ENCODE results near the gene AMOTL1. TPM values are rescaled to one million over a fixed set of nuclear protein-coding genes. Genes with fewer than 3 reads are reported as not detected.
A peak's percentile ranks its signal among the peaks of the same experiment; 100 is the strongest.

AMOTL1 gene
- total and polyA plus RNA-seq, 8 donors = 5.0 to 46.3 (median 14.8) TPM

GRCh38 chr11:94774345-94774744 lies 6.2 kb downstream of the AMOTL1 start:
- DNase-seq = no peak
- TF ChIP-seq EP300 (IDR thresholded peaks at IDR 0.05) (no peak), POLR2AphosphoS5 (IDR thresholded peaks at IDR 0.05) (no peak), POLR2A (IDR thresholded peaks at IDR 0.05) (no peak), CTCF (IDR thresholded peaks at IDR 0.05) (no peak)
- Histone ChIP-seq H3K9me3 (no peaks in the 10 kb centered on the region), H3K36me3 (no peaks in the 10 kb centered on the region), H3K4me1 (peaks cover 13 to 66% (median 36%) of the 10 kb centered on the region in 4 donors), H3K27me3 (no peaks in the 10 kb centered on the region), H3K4me3 (no peak overlapping the region), H3K27ac (no peak overlapping the region)
- 67 to 84% (median 80%) methylated on average over 3 of the region's 3 CpGs for WGBS, 5 donors
- intact Hi-C loops (cut with DNase I; ENCODE audit: low total_unique reads) = no loop called here

GRCh38 chr11:94775567-94776327 lies 7.6 kb downstream of the AMOTL1 start:
- 85 to 92% (median 89%) methylated on average over 5 of the region's 5 CpGs for WGBS, 5 donors
- H3K4me1 ChIP-seq = peaks cover 7 to 60% (median 31%) of the 10 kb centered on the region in 4 donors
- H3K27me3 ChIP-seq = no peaks in the 10 kb centered on the region
- no peak for DNase-seq
- intact Hi-C loops (cut with DNase I; ENCODE audit: low total_unique reads) = no loop called here
- TF ChIP-seq CTCF (IDR thresholded peaks at IDR 0.05) (no peak), POLR2A (IDR thresholded peaks at IDR 0.05) (no peak), EP300 (IDR thresholded peaks at IDR 0.05) (no peak), POLR2AphosphoS5 (IDR thresholded peaks at IDR 0.05) (no peak)
- H3K36me3 ChIP-seq = no peaks in the 10 kb centered on the region
- peak overlapping the region in 3 of 5 donors; percentile 18 to 60 (median 30) for H3K27ac ChIP-seq
- H3K9me3 ChIP-seq = no peaks in the 10 kb centered on the region
- no peak overlapping the region for H3K4me3 ChIP-seq

GRCh38 chr11:94776351-94777321 lies 8.5 kb downstream of the AMOTL1 start:
- WGBS, 5 donors = 20 to 43% (median 29%) methylated on average over 5 of the region's 5 CpGs
- DNase-seq = peak; percentile 29 to 66
- H3K9me3 ChIP-seq = no peaks in the 10 kb centered on the region
- no peaks in the 10 kb centered on the region for H3K36me3 ChIP-seq
- TF ChIP-seq POLR2AphosphoS5 (IDR thresholded peaks at IDR 0.05) (no peak), EP300 (IDR thresholded peaks at IDR 0.05) (no peak), CTCF (IDR thresholded peaks at IDR 0.05) (no peak), POLR2A (IDR thresholded peaks at IDR 0.05) (no peak)
- no peak overlapping the region for H3K4me3 ChIP-seq
- intact Hi-C loops (cut with DNase I; ENCODE audit: low total_unique reads) = no loop called here
- peak overlapping the region in 2 of 5 donors; percentile 30 to 60 for H3K27ac ChIP-seq
- H3K27me3 ChIP-seq = no peaks in the 10 kb centered on the region
- H3K4me1 ChIP-seq = peaks cover 7 to 60% (median 36%) of the 10 kb centered on the region in 4 donors

GRCh38 chr11:94780432-94780831 lies 12.3 kb downstream of the AMOTL1 start:
- Histone ChIP-seq H3K27ac (peak overlapping the region in 3 of 5 donors; percentile 41 to 55 (median 54)), H3K36me3 (no peaks in the 10 kb centered on the region), H3K9me3 (no peaks in the 10 kb centered on the region), H3K4me1 (peaks cover 7 to 69% (median 38%) of the 10 kb centered on the region in 4 donors), H3K4me3 (peak overlapping the region in 1 of 4 donors; percentile 2), H3K27me3 (no peaks in the 10 kb centered on the region)
- intact Hi-C loops (cut with DNase I; ENCODE audit: low total_unique reads) = no loop called here
- TF ChIP-seq EP300 (IDR thresholded peaks at IDR 0.05) = no peak
- TF ChIP-seq POLR2A (IDR thresholded peaks at IDR 0.05) = no peak
- TF ChIP-seq POLR2AphosphoS5 (IDR thresholded peaks at IDR 0.05) = no peak
- TF ChIP-seq CTCF (IDR thresholded peaks at IDR 0.05) = no peak
- WGBS, 5 donors = 32 to 64% (median 52%) methylated on average over 3 of the region's 3 CpGs
- DNase-seq = no peak

All from stomach (tissue), 9 donors.